GM15510 (cell line): ENCODE measurements around the gene KDF1.

ENCODE experiments used
- POLR2A ChIP-seq: IDR thresholded peaks from 3 replicates; pipeline ENCODE4 v1.6.1; 2011; ENCODE audit warnings: borderline replicate concordance; ENCODE audit not compliant: insufficient read length; ENCODE audit errors: extremely low read depth

Gene KDF1

DNA sequence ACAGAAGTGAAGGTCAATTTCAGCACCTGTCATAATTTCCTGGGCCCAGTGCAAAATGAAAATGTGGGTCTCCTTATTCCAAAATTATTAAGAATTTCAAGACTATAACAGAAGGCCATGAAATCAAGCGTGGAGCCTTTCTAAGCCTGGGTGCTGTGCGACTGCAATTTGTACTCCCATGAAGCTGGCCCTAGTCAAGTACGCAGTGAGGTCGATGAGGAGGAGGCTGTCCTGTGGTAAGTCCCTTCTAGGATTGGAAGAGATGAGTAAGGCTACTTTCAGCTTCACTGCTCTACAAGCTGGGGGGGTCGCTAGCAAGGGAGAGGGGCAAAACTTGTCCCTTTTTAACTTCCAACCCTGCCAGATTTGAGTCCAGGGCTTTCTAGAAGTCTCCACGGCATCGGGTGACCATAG lies 39.1 kb downstream of the KDF1 start:
- no peak for TF ChIP-seq POLR2A

- no peak for TF ChIP-seq POLR2A
These were observed 44.9 kb downstream of the KDF1 start for GRCh38 chr1:26915204-26915842.

DNA sequence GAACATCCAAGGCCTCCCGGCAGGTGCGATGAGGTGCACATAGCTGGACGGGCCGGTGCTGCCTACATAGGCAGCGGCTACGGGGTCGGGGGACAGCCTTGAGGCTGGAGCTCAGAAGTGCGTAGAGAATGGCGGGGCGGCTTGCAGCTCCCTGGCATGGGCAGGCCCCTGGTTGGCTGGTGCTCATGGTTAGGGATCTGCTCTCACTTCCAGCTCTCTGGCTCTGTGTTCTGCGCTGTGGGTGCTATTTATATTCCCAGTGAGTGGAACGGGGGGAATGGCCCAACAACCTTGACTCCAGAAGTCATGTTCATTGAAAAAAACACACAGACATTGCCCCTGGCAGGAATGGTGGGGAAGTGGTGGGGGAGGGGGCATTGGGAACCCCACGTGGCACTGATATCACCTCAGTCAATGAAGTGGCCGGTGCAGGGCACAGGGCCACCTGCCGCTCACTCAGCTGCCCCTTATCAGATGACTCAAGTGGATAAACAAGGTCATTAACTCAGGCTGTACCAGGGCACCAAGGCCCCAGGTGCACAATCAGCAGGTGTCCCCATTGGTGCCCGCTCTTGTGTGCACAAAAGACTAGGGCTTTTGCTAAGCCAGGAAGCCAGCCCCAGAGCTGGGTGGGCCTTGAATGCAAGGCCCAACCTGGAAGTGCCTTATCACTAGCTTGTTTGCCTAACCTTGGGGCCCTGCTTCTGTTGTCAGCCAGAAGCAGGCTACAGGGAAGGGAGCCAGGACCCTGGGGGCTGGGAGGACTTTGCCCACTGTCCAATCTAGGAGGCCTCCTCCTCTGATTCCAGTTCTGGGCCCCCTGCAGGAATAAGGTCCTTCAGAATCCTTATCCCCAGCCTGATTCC lies 46.3 kb downstream of the KDF1 start, which contains the start of gene NR0B2:
NR0B2 (minus strand) TSS at position 222 of the 866 bp plus-strand sequence; CDS start at position 187, 35 bp downstream.
- TF ChIP-seq POLR2A = no peak

DNA sequence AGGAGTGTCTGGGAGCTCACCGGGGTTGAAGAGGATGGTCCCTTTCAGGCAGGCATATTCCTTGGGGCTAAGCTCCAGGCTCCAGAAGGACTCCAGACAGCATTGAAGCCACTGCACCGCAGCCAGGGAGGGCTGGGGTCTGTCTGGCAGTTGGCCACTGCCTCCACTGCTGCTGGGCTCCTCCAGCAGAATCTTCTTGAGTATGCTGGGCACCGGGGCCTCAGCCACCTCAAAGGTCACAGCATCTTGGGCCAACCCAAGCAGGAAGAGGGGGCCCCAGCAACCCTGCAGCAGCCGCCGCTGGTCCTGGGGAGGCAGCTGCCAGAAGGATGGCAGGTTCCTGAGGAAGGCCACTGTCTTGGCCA lies 46.9 kb downstream of the KDF1 start:
- TF ChIP-seq POLR2A = no peak

DNA sequence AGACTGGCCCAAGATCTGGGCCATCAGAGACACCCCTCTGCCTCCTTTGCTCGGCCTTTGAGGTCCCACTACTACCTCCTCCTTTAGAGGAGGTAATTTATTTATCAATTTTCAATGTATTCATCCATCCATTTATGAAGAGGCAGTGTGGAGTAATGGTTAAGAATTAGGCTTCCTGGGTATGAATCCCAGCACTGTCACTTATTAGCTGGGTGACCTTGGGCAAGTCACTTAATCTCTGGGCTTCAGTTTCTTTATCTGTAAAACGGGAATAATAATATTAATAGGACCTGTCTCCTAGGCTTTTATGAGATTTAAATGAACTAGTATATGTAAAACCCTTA lies 48.1 kb downstream of the KDF1 start:
- TF ChIP-seq POLR2A = no peak

DNA sequence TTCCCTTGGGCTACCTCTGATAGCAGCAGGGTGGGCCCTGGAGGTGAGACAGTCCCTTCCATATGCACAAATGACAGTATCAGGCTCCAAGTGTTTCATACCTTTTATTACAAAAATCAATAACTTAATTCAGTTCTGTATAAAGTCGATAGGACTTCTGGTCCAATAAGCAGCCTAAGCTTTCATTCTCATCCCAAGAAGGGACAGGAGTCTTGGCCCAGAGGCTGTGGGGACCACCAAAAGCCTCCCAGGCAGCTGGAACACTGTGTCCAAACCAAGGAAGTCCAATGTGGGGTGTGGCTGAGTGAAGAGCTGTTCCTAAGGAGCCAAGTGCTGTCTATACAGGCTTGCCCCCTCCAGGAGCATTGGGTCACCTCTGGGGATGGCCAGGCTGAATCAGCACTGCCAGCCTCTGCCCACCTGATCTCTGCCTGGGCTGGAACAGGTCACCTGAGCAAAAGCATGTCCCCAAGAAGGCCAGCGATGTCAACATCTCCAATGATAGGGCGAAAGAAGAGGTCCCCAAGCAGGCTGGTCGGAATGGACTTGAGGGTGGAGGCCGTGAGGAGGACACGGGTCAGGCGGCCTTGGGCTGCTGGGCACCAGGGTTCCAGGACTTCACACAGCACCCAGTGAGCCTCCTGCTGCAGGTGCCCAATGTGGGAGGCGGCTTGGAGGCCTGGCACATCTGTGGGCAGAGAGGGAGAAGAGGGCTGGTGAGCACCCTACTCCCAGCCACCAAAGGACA lies 48.7 kb downstream of the KDF1 start:
- no peak for TF ChIP-seq POLR2A

GRCh38 chr1:26910343-26911160 lies 49.7 kb downstream of the KDF1 start:
- TF ChIP-seq POLR2A = no peak

DNA sequence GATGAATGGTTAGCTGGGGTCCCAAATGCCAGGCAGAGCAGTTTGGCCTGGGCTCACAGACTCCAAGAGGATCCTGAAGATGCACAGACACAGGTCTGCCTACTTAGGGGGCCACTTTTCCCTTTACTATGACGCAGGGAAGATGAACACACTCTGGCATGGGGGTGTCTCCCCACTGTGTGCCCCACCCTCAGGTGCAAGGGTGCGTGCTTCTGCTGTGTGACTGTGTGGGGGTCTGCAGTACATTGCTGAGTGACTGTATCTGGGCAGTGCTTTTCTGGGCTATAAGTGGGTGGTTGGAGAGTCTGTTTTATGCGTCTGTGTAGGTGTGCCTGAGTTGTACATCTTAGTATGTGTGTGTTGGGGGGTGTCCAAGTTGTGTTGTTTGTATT lies 50.3 kb downstream of the KDF1 start:
- TF ChIP-seq POLR2A = no peak

- TF ChIP-seq POLR2A = no peak
These were observed 53.0 kb downstream of the KDF1 start for GRCh38 chr1:26907071-26907917.

DNA sequence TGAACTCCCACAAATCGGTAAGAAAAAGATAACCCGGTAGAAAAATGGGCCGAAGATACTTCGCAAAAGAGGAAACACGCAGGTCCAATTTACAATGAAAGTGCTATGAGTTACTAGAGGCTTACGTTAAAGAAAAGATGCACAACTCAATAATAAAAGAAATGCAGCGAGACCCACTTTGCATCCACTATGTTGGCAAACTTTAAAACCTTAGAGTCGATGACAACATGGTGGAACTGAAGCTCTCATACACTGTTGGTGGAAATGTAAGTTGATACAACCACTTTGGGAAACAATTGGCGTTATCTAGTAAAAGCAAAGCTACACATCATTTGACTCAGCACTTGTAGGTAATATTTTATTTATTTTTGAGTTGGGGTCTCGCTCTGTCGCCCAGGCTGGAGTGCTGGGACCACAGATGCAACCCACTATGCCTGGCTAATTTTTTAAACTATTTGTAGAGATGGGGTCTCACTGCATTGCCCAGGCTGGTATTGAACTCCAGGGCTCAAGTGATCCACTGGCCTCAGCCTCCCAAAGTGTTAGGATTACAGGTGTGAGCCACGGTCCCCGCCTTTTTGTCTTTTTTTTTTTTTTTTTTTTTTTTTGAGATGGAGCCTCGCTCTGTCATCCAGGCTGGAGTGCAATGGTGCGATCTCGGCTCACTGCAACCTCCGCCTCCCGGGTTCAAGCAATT lies 59.3 kb downstream of the KDF1 start:
- TF ChIP-seq POLR2A = no peak

DNA sequence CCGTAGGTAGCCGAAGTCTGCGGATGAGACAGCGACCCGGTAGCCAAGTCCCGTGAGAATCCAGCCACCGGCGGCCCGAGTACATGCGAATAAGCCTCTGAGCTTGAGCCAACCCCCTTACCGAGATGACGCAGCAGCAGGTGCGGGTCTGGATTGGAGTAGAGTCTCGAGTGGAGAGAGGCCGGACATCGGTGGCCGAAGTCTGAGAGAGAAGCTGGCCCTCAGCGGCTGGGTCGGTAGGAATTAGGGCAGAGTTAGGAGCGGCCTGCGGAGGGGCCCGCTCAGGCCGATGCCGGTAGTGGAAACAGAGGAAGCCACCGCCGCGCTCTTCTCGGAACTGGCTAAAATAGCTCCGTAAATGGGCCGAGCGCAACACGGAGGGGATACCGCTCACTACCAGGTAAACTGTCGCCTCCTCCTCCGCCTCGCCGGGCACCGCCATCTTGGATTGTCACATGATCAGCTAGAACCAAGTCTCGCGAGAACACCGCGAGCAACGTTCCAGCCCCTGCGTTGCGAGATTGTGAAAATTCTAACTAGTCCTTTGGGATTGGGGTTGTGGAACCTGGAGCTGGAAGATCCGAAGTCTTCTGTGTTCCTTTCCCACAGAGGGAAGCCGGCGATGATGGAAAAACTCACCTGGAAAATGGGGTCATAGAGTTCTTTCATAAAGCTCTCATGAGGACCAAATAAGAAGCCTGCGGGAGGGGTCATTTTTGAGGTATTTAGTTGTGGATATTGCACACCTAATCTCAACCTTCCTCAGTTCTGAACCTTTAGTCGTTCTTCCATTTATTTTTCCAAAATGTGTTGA lies 60.1 kb downstream of the KDF1 start, which contains the start of gene GPATCH3:
GPATCH3 (minus strand) TSS at position 467 of the 814 bp plus-strand sequence; CDS start at position 442, 25 bp downstream.
- peak; percentile 90 for TF ChIP-seq POLR2A
